H1 (cell line): ENCODE measurements around the gene OVCH2. TPM values are rescaled to one million over a fixed set of nuclear protein-coding genes. Genes with fewer than 3 reads are reported as not detected.

Experiments used
- CTCF ChIA-PET: fragments of 300-600 bp; sonication (Branson Sonifier 250); formaldehyde crosslinking; loops from one replicate; lab custom pipeline; 2021; ENCODE audit not compliant: partially characterized antibody; lab: Charles Lee
- POLR2A ChIA-PET: fragments of 300-600 bp; sonication (Branson Sonifier 250); formaldehyde crosslinking; loops from one replicate; lab custom pipeline; 2021; ENCODE audit warnings: inconsistent platforms; ENCODE audit not compliant: partially characterized antibody; lab: Charles Lee
- DNase-seq, 2 experiments: peaks; one replicate each; pipeline versions ENCODE4 v3.0.0 to v3.0.0-alpha.2; 2010 to 2022; ENCODE audit warnings: low spot score in 2 of 2, low read depth in 1 of 2, mixed read lengths in 1 of 2
- FAIRE-seq: peaks from 2 replicates; lab custom pipeline; 2011; peaks lifted over from hg19 to GRCh38; lab: Jason Lieb, UNC
- H2AFZ ChIP-seq: 2 replicates; pipeline ENCODE4 v1.8.1; 2012; ENCODE audit warnings: low read length, inconsistent platforms
- H2AK5ac ChIP-seq: 2 replicates; pipeline ENCODE4 v1.6.1; 2013; ENCODE audit warnings: low read depth, low read length
- H2BK120ac ChIP-seq: replicated peaks from 2 replicates; pipeline ENCODE3; 2013; ENCODE audit warnings: low read depth, low read length, inconsistent platforms
- H2BK12ac ChIP-seq: 2 replicates; pipeline ENCODE4 v1.6.1; 2013; ENCODE audit warnings: low read depth, low read length
- H2BK15ac ChIP-seq: 2 replicates; pipeline ENCODE4 v1.6.1; 2013; ENCODE audit warnings: low read length
- H2BK20ac ChIP-seq: 2 replicates; pipeline ENCODE4 v1.6.1; 2013; ENCODE audit warnings: low read length
- H2BK5ac ChIP-seq: 2 replicates; pipeline ENCODE4 v1.6.1; 2013; ENCODE audit warnings: low read depth, low read length
- H3K14ac ChIP-seq: 2 replicates; pipeline ENCODE4 v1.6.1; 2013; ENCODE audit warnings: inconsistent platforms; ENCODE audit not compliant: insufficient read length
- H3K18ac ChIP-seq: 2 replicates; pipeline ENCODE4 v1.6.1; 2013; ENCODE audit warnings: low read length; ENCODE audit errors: extremely low read depth
- H3K23ac ChIP-seq: 2 replicates; pipeline ENCODE4 v1.6.1; 2013; ENCODE audit warnings: inconsistent platforms; ENCODE audit not compliant: insufficient read length
- H3K23me2 ChIP-seq: 2 replicates; pipeline ENCODE4 v1.6.1; 2013; ENCODE audit warnings: low read depth, low read length
- H3K27ac ChIP-seq: 2 replicates; pipeline ENCODE4 v1.6.1; 2011; ENCODE audit warnings: low read depth, low read length, inconsistent platforms
- H3K27me3 ChIP-seq, 4 experiments: replicated peaks in 1 of 4; 1 replicate in 1 of 4; 2 replicates in 3 of 4; pipeline versions ENCODE4 v1.6.1 to v1.8.1; 2011 to 2013; ENCODE audit warnings: low read length in 3 of 4, mild to moderate bottlenecking in 3 of 4, inconsistent platforms in 2 of 4, mixed read lengths in 2 of 4, moderate library complexity in 1 of 4; ENCODE audit not compliant: control insufficient read depth in 3 of 4, insufficient read depth in 3 of 4; ENCODE audit errors: extremely low read depth in 1 of 4
- H3K36me3 ChIP-seq, 4 experiments: 2 replicates each; pipeline versions ENCODE4 v1.6.1 to v1.8.1; 2011 to 2013; ENCODE audit warnings: mild to moderate bottlenecking in 4 of 4, low read length in 3 of 4, moderate library complexity in 2 of 4, control low read depth in 1 of 4, inconsistent platforms in 1 of 4; ENCODE audit not compliant: insufficient read depth in 4 of 4, control insufficient read depth in 2 of 4
- H3K4ac ChIP-seq: replicated peaks from 2 replicates; pipeline ENCODE3; 2013; ENCODE audit warnings: low read length, low read depth, mixed read lengths, inconsistent platforms; ENCODE audit not compliant: insufficient read length
- H3K4me1 ChIP-seq, 4 experiments: replicated peaks in 1 of 4; 1 replicate in 1 of 4; 2 replicates in 3 of 4; pipeline versions ENCODE4 v1.6.1 to v1.8.1; 2011 to 2013; ENCODE audit warnings: low read length in 3 of 4, inconsistent platforms in 2 of 4, mixed read lengths in 1 of 4; ENCODE audit not compliant: insufficient read depth in 4 of 4, control insufficient read depth in 3 of 4
- H3K4me2 ChIP-seq, 2 experiments: 2 replicates each; pipeline versions ENCODE4 v1.6.1 to v1.8.1; 2011 to 2013; ENCODE audit warnings: low read depth in 2 of 2, low read length in 2 of 2, control low read depth in 1 of 2, inconsistent platforms in 1 of 2, mild to moderate bottlenecking in 1 of 2; ENCODE audit not compliant: insufficient read depth in 1 of 2
- H3K4me3 ChIP-seq, 4 experiments: fragments of 200-600, 300-600 bp in 1 of 4; sonication (generic), shearing (Covaris generic), sonication (Bioruptor Twin) in 1 of 4; 2 replicates each; pipeline versions ENCODE4 v1.5.1 to v1.8.1; 2011 to 2016; ENCODE audit warnings: low read length in 4 of 4, low read depth in 3 of 4, control low read depth in 2 of 4, inconsistent platforms in 2 of 4, mild to moderate bottlenecking in 2 of 4, mixed read lengths in 1 of 4, moderate library complexity in 1 of 4; ENCODE audit not compliant: insufficient read depth in 2 of 4; ENCODE audit errors: extremely low read depth in 1 of 4
- H3K56ac ChIP-seq: replicated peaks from 2 replicates; pipeline ENCODE3; 2013; ENCODE audit warnings: low read depth, mild to moderate bottlenecking, mixed read lengths, low read length, inconsistent platforms; ENCODE audit not compliant: insufficient read length
- H3K79me1 ChIP-seq: 2 replicates; pipeline ENCODE4 v1.6.1; 2013; ENCODE audit warnings: low read depth, low read length, control low read depth
- H3K79me2 ChIP-seq, 2 experiments: 2 replicates each; pipeline versions ENCODE4 v1.6.1 to v1.8.1; 2012 to 2013; ENCODE audit warnings: low read length in 2 of 2, mild to moderate bottlenecking in 2 of 2, inconsistent platforms in 1 of 2; ENCODE audit not compliant: insufficient read depth in 2 of 2, control insufficient read depth in 1 of 2
- H3K9ac ChIP-seq, 4 experiments: replicated peaks in 1 of 4; 1 replicate in 1 of 4; 2 replicates in 3 of 4; pipeline versions ENCODE4 v1.6.1 to v1.8.1; 2011 to 2013; ENCODE audit warnings: low read depth in 3 of 4, low read length in 3 of 4, control low read depth in 2 of 4, mild to moderate bottlenecking in 2 of 4, moderate library complexity in 2 of 4, inconsistent platforms in 1 of 4; ENCODE audit errors: extremely low read depth in 1 of 4
- H3K9me3 ChIP-seq, 2 experiments: 2 replicates each; pipeline versions ENCODE4 v1.6.1 to v1.8.1; 2012 to 2013; ENCODE audit warnings: mild to moderate bottlenecking in 2 of 2, moderate library complexity in 2 of 2, control low read depth in 1 of 2, inconsistent platforms in 1 of 2, low read depth in 1 of 2, low read length in 1 of 2, mixed read lengths in 1 of 2; ENCODE audit not compliant: insufficient read depth in 2 of 2
- H4K20me1 ChIP-seq, 2 experiments: replicated peaks in 1 of 2; 2 replicates each; pipeline versions ENCODE3 to v1.8.1; 2011 to 2013; ENCODE audit warnings: inconsistent platforms in 2 of 2, low read length in 2 of 2, mild to moderate bottlenecking in 1 of 2; ENCODE audit not compliant: insufficient read depth in 2 of 2, control insufficient read depth in 1 of 2
- H4K5ac ChIP-seq: 2 replicates; pipeline ENCODE4 v1.6.1; 2013; ENCODE audit warnings: low read length, low read depth, mixed read lengths, inconsistent platforms; ENCODE audit not compliant: insufficient read length
- H4K8ac ChIP-seq: 2 replicates; pipeline ENCODE4 v1.8.0; 2013; ENCODE audit warnings: mild to moderate bottlenecking, moderate library complexity, low read length, inconsistent platforms; ENCODE audit not compliant: insufficient read depth; ENCODE audit errors: extremely low read depth
- H4K91ac ChIP-seq: replicated peaks from 2 replicates; pipeline ENCODE3; 2013; ENCODE audit warnings: low read length, mixed read lengths, inconsistent platforms; ENCODE audit not compliant: insufficient read length
- CBX8 ChIP-seq: fragments of 300-800, 300-1000 bp; sonication (generic); IDR thresholded peaks from 2 replicates; pipeline ENCODE4 v1.7.1; 2016; ENCODE audit warnings: low read depth, low read length, borderline replicate concordance
- CHD1 ChIP-seq: IDR thresholded peaks from 2 replicates; pipeline ENCODE4 v1.6.1; 2012; ENCODE audit warnings: low read depth, low read length, improper control_type of control experiment
- FOSL1 ChIP-seq: IDR thresholded peaks from 2 replicates; pipeline ENCODE4 v1.6.1; 2011; ENCODE audit warnings: mild to moderate bottlenecking, low read depth, low read length, moderate library complexity; ENCODE audit not compliant: insufficient read depth
- GABPA ChIP-seq: IDR thresholded peaks from 2 replicates; pipeline ENCODE4 v1.6.1; 2011; ENCODE audit warnings: mild to moderate bottlenecking, low read length, moderate library complexity, borderline replicate concordance; ENCODE audit not compliant: insufficient read depth
- NANOG ChIP-seq: IDR thresholded peaks from 2 replicates; pipeline ENCODE4 v1.6.1; 2011; ENCODE audit warnings: low read length, low read depth, mild to moderate bottlenecking, inconsistent platforms; ENCODE audit not compliant: insufficient read depth, poor library complexity, severe bottlenecking
- RXRA ChIP-seq: IDR thresholded peaks from 2 replicates; pipeline ENCODE4 v1.6.1; 2011; ENCODE audit warnings: low read depth, mild to moderate bottlenecking, low read length, moderate library complexity; ENCODE audit not compliant: insufficient read depth
- SP2 ChIP-seq: IDR thresholded peaks from 2 replicates; pipeline ENCODE4 v1.6.1; 2012; ENCODE audit warnings: mild to moderate bottlenecking, low read length, inconsistent platforms
- SRF ChIP-seq: IDR thresholded peaks from 2 replicates; pipeline ENCODE4 v1.6.1; 2011; ENCODE audit warnings: mild to moderate bottlenecking, low read depth, low read length, moderate library complexity
- TAF1 ChIP-seq: IDR thresholded peaks from 2 replicates; pipeline ENCODE4 v1.6.1; 2011; ENCODE audit warnings: mild to moderate bottlenecking, low read depth, low read length
- TCF12 ChIP-seq: IDR thresholded peaks from 2 replicates; pipeline ENCODE4 v1.6.1; 2011; ENCODE audit warnings: low read depth, mild to moderate bottlenecking, low read length
- WGBS, 2 experiments: shearing (Covaris generic) in 1 of 2; methylation state at CpG; one replicate each; pipeline versions ENCODE4 v1.1.6 to v1.1.7; 2013 to 2015; ENCODE audit warnings: low lambda C conversion rate in 2 of 2, mixed read lengths in 2 of 2, inconsistent platforms in 1 of 2, low coverage in 1 of 2, missing lambda C conversion rate in 1 of 2; ENCODE audit not compliant: insufficient replicate concordance in 2 of 2, insufficient coverage in 1 of 2, insufficient read length in 1 of 2; ENCODE audit errors: extremely low coverage in 1 of 2, missing lambda C conversion rate in 1 of 2; 5-methylcytosine and 5-hydroxymethylcytosine counted together
- polyA plus RNA-seq, 7 experiments: library from polyadenylated mRNA; depleted of rRNA in 3 of 7; stranded (reverse) in 5 of 7; unstranded in 2 of 7; fragments of >200 nt in 5 of 7; fragments of 200-250 nt in 2 of 7; gene quantifications; 1 replicate in 5 of 7; 2 replicates in 1 of 7; 4 replicates in 1 of 7; pipeline versions ENCODE4 v1.2.1 to v1.2.3, GENCODE V29; 2011 to 2013; ENCODE audit warnings: missing spikeins in 2 of 7, mixed read lengths in 2 of 7
- total RNA-seq: library from RNA; stranded (reverse); fragmentation: NEBNext Ultra II Directional; extraction: Animal tissue kit (Norgen Biotek cat#: 25700); gene quantifications from 2 replicates; pipeline ENCODE4 v1.2.1, GENCODE V29; 2021
- TF ChIP-seq, protein P1 (sequence below): IDR thresholded peaks from 2 replicates; pipeline ENCODE4 v1.6.1; 2012; ENCODE audit warnings: inconsistent platforms
- TF ChIP-seq, protein P2 (sequence below): IDR thresholded peaks from 2 replicates; pipeline ENCODE4 v1.6.1; 2012; ENCODE audit warnings: inconsistent platforms

OVCH2 gene
- total and polyA plus RNA-seq, 2 of the 8 experiments (the other 6 are each of a cell fraction or from before 2014, with no cell fraction given), result 0.03 to 1.1 TPM

DNA sequence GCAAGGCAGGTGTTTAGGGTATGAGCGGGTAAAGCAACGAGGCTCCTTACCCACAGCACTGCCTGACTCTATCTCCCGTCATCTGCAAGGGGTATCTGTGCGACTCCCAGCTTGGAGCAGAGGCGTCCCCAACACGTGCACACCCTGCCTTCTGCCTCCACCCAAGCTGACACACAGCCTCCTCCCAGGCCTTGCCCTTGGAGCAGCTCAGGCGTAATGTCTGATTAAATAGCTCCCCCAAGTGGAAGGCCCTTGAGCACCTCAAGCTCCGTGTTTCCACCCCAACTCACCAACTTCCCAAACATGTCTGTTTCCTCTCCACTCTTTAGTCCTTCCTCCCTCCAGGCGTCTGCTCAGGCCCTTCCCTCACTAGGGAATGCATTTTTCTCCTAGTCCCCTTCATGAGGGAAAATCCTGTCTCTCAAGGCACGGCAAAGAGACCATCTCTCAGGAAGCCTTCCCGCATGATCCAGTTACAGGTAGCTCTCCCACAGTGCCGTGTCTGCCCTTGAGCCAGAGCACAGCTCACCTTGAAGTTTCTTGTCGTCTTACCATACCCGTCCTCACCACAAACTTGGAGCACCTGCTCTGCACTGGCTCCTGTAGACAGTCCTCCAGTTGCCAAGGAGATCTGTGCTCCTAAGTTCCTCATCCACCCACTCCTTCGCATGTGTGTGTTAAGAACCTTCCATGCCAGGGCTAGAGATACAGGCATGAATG, 48.8 kb downstream of the OVCH2 start:
- POLR2A ChIA-PET, result interaction anchor here (0.9 to 1.4 kb wide), 5 partner anchors 9 to 142 kb away, joined by 3 to 7 read pairs (median 4); no protein-coding TSS in a partner anchor
- 67% methylated on average over 15 of the region's 15 CpGs; no CpG with 5 or more reads in 1 of the 2 experiments for WGBS, 2 experiments
- no peak overlapping the region for H3K4me3 ChIP-seq
- no peak for TF ChIP-seq CBX8
- TF ChIP-seq, protein P1, sequence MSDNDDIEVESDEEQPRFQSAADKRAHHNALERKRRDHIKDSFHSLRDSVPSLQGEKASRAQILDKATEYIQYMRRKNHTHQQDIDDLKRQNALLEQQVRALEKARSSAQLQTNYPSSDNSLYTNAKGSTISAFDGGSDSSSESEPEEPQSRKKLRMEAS, result peak; percentile 93
- TF ChIP-seq RXRA, result no peak
- TF ChIP-seq SRF, result no peak
- TF ChIP-seq NANOG, result no peak
- TF ChIP-seq, protein P2, sequence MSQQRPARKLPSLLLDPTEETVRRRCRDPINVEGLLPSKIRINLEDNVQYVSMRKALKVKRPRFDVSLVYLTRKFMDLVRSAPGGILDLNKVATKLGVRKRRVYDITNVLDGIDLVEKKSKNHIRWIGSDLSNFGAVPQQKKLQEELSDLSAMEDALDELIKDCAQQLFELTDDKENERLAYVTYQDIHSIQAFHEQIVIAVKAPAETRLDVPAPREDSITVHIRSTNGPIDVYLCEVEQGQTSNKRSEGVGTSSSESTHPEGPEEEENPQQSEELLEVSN, result peak; percentile 60
- TF ChIP-seq TCF12, result no peak
- no peak for TF ChIP-seq FOSL1
- no peak for TF ChIP-seq TAF1
- TF ChIP-seq SP2, result no peak
- TF ChIP-seq CHD1, result no peak
- TF ChIP-seq GABPA, result no peak

More for the DNA sequence above, 48.8 kb downstream of the OVCH2 start:
- H2AFZ ChIP-seq, result no peak overlapping the region
- FAIRE-seq (peak; percentile 62), DNase-seq (peak in 1 of 2 experiments; percentile 65)
- 0 out of 2 replicates have a peak overlapping the region, but pooled peaks have one; percentile 1 for H2BK15ac ChIP-seq
- H2BK20ac ChIP-seq, result no peak overlapping the region
- H3K56ac ChIP-seq, result no peak overlapping the region
- H3K4me1 ChIP-seq, result no peaks in the 10 kb centered on the region
- H3K79me1 ChIP-seq, result no peaks in the 10 kb centered on the region
- no peaks in the 10 kb centered on the region for H3K79me2 ChIP-seq
- no peaks in the 10 kb centered on the region for H4K20me1 ChIP-seq
- no peak overlapping the region for H2AK5ac ChIP-seq
- CTCF ChIA-PET, result interaction anchor here (0.6 to 16.4 kb wide), 53 partner anchors 9 to 795 kb away, joined by 3 to 325 read pairs (median 4); partner anchors contain the start of genes OR10A2 and PPFIBP2
- no peaks in the 10 kb centered on the region for H3K23me2 ChIP-seq
- no peak overlapping the region for H3K14ac ChIP-seq
- no peak overlapping the region for H3K9ac ChIP-seq
- H3K9me3 ChIP-seq, result no peaks in the 10 kb centered on the region
- H3K4ac ChIP-seq, result peak overlapping the region; percentile 2
- no peak overlapping the region for H2BK5ac ChIP-seq
- no peaks in the 10 kb centered on the region for H3K27me3 ChIP-seq
- H2BK120ac ChIP-seq, result no peak overlapping the region
- H4K91ac ChIP-seq, result peak overlapping the region; percentile 56
- H3K18ac ChIP-seq, result peak overlapping the region; percentile 6; the same call in 1 of the 2 replicates
- H3K27ac ChIP-seq, result no peak overlapping the region
- no peaks in the 10 kb centered on the region for H3K36me3 ChIP-seq
- no peak overlapping the region for H3K4me2 ChIP-seq
- no peak overlapping the region for H4K8ac ChIP-seq
- H2BK12ac ChIP-seq, result no peak overlapping the region
- H3K23ac ChIP-seq, result no peak overlapping the region
- H4K5ac ChIP-seq, result no peak overlapping the region
